ENCODE data around the gene OCSTAMP.

GRCh38 chr20:46573234-46573633, 22.8 kb upstream of the OCSTAMP start:
- TF ChIP-seq CTCF (conservative IDR thresholded peaks at IDR 0.05; ENCODE audit: low read depth in 2 of 2): no peak
- no peak for TF ChIP-seq CREB1 (CRISPR knock-in tag; IDR thresholded peaks at IDR 0.05; ENCODE audit: low read depth)
- TF ChIP-seq EZH2 (IDR thresholded peaks at IDR 0.05; ENCODE audit: low read depth, unreplicated experiment): no peak

Data from GM23338 (cell line).